ENCODE results near the gene NOS1AP. TPM values are rescaled to one million over a fixed set of nuclear protein-coding genes. Genes with fewer than 3 reads are reported as not detected.

The NOS1AP gene
- total RNA-seq, 1 experiment from 2014 or later = 9.9 TPM

DNA sequence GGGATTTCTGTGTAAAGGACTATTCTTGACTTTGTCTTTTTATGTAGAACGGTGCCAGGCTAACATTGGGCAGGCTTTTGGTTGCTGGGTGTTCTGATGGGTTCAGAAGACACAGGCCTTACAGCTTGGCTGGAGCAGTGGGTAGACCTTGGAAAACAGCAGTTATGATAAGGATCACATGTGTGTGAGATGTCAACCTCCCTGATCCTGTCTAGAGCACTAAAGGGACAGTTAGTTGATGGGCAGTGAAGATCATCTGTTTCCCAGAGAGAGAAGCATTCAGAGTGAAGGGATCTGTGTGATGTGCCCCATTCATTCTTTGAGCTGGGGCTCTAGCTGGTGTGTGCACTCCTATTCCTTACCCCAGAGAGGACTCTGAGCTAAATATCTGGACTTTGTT is 88.0 kb downstream of the NOS1AP start:
- TF ChIP-seq, protein P1, sequence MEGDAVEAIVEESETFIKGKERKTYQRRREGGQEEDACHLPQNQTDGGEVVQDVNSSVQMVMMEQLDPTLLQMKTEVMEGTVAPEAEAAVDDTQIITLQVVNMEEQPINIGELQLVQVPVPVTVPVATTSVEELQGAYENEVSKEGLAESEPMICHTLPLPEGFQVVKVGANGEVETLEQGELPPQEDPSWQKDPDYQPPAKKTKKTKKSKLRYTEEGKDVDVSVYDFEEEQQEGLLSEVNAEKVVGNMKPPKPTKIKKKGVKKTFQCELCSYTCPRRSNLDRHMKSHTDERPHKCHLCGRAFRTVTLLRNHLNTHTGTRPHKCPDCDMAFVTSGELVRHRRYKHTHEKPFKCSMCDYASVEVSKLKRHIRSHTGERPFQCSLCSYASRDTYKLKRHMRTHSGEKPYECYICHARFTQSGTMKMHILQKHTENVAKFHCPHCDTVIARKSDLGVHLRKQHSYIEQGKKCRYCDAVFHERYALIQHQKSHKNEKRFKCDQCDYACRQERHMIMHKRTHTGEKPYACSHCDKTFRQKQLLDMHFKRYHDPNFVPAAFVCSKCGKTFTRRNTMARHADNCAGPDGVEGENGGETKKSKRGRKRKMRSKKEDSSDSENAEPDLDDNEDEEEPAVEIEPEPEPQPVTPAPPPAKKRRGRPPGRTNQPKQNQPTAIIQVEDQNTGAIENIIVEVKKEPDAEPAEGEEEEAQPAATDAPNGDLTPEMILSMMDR (IDR thresholded peaks at IDR 0.05; ENCODE audit: unreplicated experiment) = no peak
- Mint-ChIP-seq H3K27me3 (ENCODE audit: unreplicated experiment) (no peaks in the 10 kb centered on the region), H3K36me3 (ENCODE audit: insufficient read depth, unreplicated experiment) (no peaks in the 10 kb centered on the region), H3K4me3 (ENCODE audit: low read depth, unreplicated experiment) (no peak overlapping the region), H3K27ac (ENCODE audit: unreplicated experiment) (no peak overlapping the region), H3K4me1 (ENCODE audit: low read depth, unreplicated experiment) (peaks cover 19% of the 10 kb centered on the region), H3K9me3 (ENCODE audit: low read depth, unreplicated experiment) (no peaks in the 10 kb centered on the region)
- intact Hi-C loops (cut with micrococcal nuclease; ENCODE audit: unreplicated experiment) = no loop called here
- no peak for DNase-seq
- CTCF ChIA-PET = interaction anchor here (0.6 to 1.7 kb wide), 3 partner anchors 19 to 380 kb away, joined by 3 to 12 read pairs (median 3); no protein-coding TSS in a partner anchor
- BruUV-seq (replicated peaks) = no TSS peak

DNA sequence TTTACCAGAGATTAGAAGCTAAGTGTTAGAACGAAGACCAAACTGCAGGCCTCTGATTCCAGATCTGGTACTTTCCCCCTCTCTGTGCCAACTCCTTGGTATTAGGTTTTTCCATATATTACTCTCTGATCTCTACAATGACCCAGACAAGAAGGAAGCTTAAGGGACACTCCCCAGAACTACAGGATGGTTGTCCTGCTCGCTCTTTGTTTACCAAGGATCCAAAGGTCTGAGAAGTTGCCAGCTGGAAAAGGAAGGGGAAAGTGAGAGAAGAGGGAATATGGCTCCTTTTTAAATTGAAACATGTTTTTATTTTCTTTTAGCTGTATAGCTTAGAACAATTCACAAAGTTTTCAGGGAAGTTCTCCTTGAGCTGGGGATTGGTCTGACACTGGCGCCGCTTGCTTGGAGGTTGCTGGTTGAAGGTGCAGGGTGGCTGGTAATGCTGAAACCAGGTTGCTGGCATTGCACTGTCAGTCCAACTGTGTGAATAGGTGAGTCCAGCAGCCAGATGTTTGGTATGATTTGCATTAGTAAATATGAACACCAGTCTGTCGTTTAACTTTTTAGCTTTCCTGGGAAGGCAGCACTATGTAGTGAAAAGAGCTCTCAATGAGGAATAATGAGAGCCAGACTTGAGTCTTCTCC is 89.3 kb downstream of the NOS1AP start:
- Mint-ChIP-seq H3K36me3 (ENCODE audit: insufficient read depth, unreplicated experiment) (no peaks in the 10 kb centered on the region), H3K4me3 (ENCODE audit: low read depth, unreplicated experiment) (no peak overlapping the region), H3K27me3 (ENCODE audit: unreplicated experiment) (no peaks in the 10 kb centered on the region), H3K9me3 (ENCODE audit: low read depth, unreplicated experiment) (no peaks in the 10 kb centered on the region), H3K4me1 (ENCODE audit: low read depth, unreplicated experiment) (peaks cover 19% of the 10 kb centered on the region), H3K27ac (ENCODE audit: unreplicated experiment) (no peak overlapping the region)
- TF ChIP-seq, protein P1 (IDR thresholded peaks at IDR 0.05; ENCODE audit: unreplicated experiment) = no peak
- no TSS peak for BruUV-seq (replicated peaks)
- CTCF ChIA-PET = interaction anchor here (1.1 to 1.7 kb wide), 2 partner anchors 18 to 19 kb away, joined by 3 to 12 read pairs; no protein-coding TSS in a partner anchor
- DNase-seq = no peak
- intact Hi-C loops (cut with micrococcal nuclease; ENCODE audit: unreplicated experiment) = no loop called here

DNA sequence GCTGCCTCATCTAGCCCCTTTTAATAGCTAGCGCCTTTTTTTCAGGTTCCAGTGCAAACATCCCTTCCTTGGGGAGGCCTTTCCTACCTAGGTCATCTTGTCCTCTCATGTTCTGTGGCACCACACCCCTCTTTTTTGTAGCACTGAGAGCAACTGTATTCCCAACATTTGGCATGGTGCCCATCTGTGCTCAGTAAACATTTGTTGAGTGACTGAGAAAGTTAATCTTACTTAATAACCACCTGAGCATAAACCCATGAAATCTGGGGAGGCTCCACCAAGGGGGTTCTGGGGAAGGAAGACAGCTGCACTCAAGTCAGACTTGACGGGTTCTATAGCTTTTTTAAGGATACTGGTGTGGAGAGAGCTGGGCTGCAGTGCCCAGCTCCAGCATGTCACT is 90.0 kb downstream of the NOS1AP start:
- Mint-ChIP-seq H3K4me3 (ENCODE audit: low read depth, unreplicated experiment) (no peak overlapping the region), H3K4me1 (ENCODE audit: low read depth, unreplicated experiment) (peaks cover 19% of the 10 kb centered on the region), H3K9me3 (ENCODE audit: low read depth, unreplicated experiment) (no peaks in the 10 kb centered on the region), H3K27me3 (ENCODE audit: unreplicated experiment) (no peaks in the 10 kb centered on the region), H3K36me3 (ENCODE audit: insufficient read depth, unreplicated experiment) (no peaks in the 10 kb centered on the region), H3K27ac (ENCODE audit: unreplicated experiment) (no peak overlapping the region)
- CTCF ChIA-PET = interaction anchor here (0.6 kb wide), 1 partner anchor 352 kb away, joined by 6 read pairs; no protein-coding TSS in a partner anchor
- TF ChIP-seq, protein P1 (IDR thresholded peaks at IDR 0.05; ENCODE audit: unreplicated experiment) = no peak
- intact Hi-C loops (cut with micrococcal nuclease; ENCODE audit: unreplicated experiment) = no loop called here
- no TSS peak for BruUV-seq (replicated peaks)
- peak; percentile 60 for DNase-seq

DNA sequence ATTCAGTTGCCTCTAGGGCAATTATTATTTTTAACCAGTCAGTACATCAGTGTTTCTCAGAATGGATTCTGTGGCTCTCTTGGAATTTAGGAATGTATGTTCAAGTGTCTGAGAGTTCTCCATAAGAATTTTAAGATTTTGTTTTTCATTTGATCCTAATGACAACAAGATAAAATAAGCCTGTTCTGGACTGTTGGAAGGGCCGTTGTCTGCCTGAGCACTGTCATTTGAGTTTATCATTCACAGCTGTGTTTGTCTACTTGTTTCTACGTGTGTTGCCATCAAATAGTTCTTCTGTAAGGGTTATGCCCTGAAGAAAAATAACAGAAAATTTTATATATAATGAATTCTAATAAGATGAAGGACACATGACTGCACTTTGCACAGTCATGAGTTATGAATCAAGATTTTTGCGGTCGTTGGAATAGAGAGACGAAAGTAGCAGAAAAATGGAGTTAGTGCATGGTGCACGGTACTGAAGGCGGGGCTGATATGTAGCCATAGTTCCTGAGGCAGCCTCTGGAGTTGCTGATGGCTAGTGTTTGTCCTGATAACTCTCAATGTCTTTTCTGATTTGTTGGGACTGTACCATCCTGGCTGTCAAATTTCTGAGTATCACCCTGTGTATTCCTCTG is 92.5 kb downstream of the NOS1AP start:
- Mint-ChIP-seq H3K4me3 (ENCODE audit: low read depth, unreplicated experiment) (no peak overlapping the region), H3K9me3 (ENCODE audit: low read depth, unreplicated experiment) (no peaks in the 10 kb centered on the region), H3K4me1 (ENCODE audit: low read depth, unreplicated experiment) (peaks cover 28% of the 10 kb centered on the region), H3K27ac (ENCODE audit: unreplicated experiment) (no peak overlapping the region), H3K27me3 (ENCODE audit: unreplicated experiment) (no peaks in the 10 kb centered on the region), H3K36me3 (ENCODE audit: insufficient read depth, unreplicated experiment) (no peaks in the 10 kb centered on the region)
- no TSS peak for BruUV-seq (replicated peaks)
- intact Hi-C loops (cut with micrococcal nuclease; ENCODE audit: unreplicated experiment) = no loop called here
- CTCF ChIA-PET = no interaction called here
- DNase-seq = no peak
- TF ChIP-seq, protein P1 (IDR thresholded peaks at IDR 0.05; ENCODE audit: unreplicated experiment) = no peak

All from Calu3 (cell line).